COR-L47 (cell line): Measurements from ENCODE around the gene TRIOBP.

ENCODE experiments used
- DNase-seq: peaks from one replicate; lab custom pipeline; 2025; lab: John Stamatoyannopoulos, UW

Gene TRIOBP

DNA sequence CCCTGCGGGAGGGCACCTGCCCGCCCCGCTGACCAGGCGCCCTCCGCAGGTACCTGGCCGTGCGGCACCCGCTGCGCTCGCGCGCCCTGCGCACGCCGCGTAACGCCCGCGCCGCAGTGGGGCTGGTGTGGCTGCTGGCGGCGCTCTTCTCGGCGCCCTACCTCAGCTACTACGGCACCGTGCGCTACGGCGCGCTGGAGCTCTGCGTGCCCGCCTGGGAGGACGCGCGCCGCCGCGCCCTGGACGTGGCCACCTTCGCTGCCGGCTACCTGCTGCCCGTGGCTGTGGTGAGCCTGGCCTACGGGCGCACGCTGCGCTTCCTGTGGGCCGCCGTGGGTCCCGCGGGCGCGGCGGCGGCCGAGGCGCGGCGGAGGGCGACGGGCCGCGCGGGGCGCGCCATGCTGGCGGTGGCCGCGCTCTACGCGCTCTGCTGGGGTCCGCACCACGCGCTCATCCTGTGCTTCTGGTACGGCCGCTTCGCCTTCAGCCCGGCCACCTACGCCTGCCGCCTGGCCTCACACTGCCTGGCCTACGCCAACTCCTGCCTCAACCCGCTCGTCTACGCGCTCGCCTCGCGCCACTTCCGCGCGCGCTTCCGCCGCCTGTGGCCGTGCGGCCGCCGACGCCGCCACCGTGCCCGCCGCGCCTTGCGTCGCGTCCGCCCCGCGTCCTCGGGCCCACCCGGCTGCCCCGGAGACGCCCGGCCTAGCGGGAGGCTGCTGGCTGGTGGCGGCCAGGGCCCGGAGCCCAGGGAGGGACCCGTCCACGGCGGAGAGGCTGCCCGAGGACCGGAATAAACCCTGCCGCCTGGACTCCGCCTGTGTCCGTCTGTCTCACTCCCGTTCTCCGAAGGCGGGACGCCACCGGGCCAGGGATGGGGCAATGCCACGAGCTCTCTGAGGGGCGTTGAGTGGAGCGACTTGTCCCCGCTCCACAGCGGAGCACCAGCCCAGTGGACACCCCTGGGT is 128.1 kb downstream of the TRIOBP start:
- no peak for DNase-seq
